Urinary bladder (tissue), 4 donors: Measurements from ENCODE around the gene TMEM161A. TPM values are rescaled to one million over a fixed set of nuclear protein-coding genes. Genes with fewer than 3 reads are reported as not detected.

Experiments used
- DNase-seq: peaks from one replicate; pipeline ENCODE4 v3.0.0-alpha.2; 2015; ENCODE audit errors: extremely low spot score
- H3K27ac ChIP-seq: one replicate; pipeline ENCODE4 v1.5.1; 2013; ENCODE audit warnings: low read depth, mild to moderate bottlenecking, moderate library complexity
- H3K36me3 ChIP-seq: one replicate; pipeline ENCODE4 v1.6.1; 2013; ENCODE audit warnings: mild to moderate bottlenecking, moderate library complexity; ENCODE audit not compliant: insufficient read depth
- H3K4me1 ChIP-seq: one replicate; pipeline ENCODE4 v1.6.1; 2013; ENCODE audit warnings: mild to moderate bottlenecking, moderate library complexity; ENCODE audit not compliant: insufficient read depth
- H3K4me3 ChIP-seq: one replicate; pipeline ENCODE4 v1.5.1; 2013; ENCODE audit warnings: low read depth, low read length
- WGBS: extraction: QIAGEN DNeasy Blood & Tissue Kit; methylation state at CpG from one replicate; pipeline ENCODE4 v1.1.7; 2013; 5-methylcytosine and 5-hydroxymethylcytosine counted together
- polyA plus RNA-seq: library from polyadenylated mRNA; stranded (reverse); fragments of 200-250 nt; gene quantifications from one replicate; pipeline ENCODE4 v1.2.3, GENCODE V29; 2013
- total RNA-seq: library from RNA; depleted of rRNA; stranded (reverse); fragments of >200 nt; gene quantifications from one replicate; pipeline ENCODE4 v1.2.3, GENCODE V29; 2014
- donor health status: healthy with polysubstance abuse.
- donor health status: healthy.

The TMEM161A gene
- total and polyA plus RNA-seq, 2 donors = 8.8 to 30.7 TPM

DNA sequence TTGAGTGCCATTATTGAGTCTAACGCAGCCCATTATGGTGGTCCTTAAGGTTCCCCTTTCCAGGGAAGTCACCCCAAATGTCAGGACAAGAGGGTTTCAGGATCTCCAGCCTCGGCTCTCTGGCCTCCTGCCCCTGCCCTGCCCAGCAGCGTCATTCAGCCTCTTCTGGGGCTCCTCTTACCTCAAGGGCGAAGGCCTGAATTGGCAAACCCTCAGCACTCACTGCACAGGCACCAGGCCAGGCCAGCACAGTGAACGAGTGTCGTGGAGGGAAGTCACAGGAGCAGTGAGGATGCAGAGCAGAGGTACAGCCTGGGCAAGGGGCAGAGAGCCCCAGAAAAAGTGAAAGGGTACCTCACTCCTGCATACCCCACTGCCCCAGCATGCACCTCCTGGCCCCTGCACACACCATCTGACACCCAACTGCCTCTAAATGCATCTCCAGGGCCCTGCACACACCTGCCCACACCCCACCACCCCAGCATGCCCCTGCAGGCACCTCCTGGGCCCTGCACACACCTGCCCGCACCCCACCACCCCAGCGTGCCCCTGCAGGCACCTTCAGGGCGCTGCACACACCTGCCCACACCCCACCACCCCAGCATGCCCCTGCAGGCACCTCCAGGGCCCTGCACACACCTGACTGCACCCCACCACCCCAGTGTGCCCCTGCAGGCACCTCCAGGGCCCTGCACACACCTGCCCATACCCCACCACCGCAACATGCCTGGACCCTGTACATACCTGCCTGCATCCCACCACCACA lies 54.7 kb downstream of the TMEM161A start:
- no peaks in the 10 kb centered on the region for H3K36me3 ChIP-seq
- no peak overlapping the region for H3K4me3 ChIP-seq
- DNase-seq = no peak
- WGBS = 88% methylated on average over 10 of the region's 10 CpGs
- no peak overlapping the region for H3K27ac ChIP-seq
- H3K4me1 ChIP-seq = no peaks in the 10 kb centered on the region

DNA sequence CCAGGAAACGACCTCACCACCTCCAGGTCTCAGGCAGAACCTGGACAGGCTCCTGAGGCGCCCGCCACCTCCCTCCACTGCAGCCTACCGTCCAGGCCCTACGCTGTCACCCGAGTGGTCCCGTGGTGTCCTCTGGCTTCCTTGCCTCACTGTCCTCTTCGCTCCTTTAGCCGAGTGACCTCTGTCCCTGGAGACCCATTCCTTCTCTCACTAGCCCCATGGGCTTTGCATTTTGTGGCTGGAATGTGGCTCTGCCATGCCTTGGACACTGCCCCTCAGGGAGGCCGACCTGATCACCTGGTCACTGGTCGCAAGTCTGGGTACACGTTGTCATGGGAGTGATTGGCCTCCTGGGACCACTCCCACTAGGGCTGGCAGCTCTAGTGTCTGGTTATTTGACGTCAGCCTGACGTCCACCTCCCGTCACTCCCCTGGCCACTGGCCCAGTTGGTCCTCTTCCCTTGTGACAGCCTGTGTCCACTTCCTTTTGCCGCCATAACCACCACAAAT lies 56.6 kb downstream of the TMEM161A start:
- no peaks in the 10 kb centered on the region for H3K4me1 ChIP-seq
- H3K36me3 ChIP-seq = no peaks in the 10 kb centered on the region
- no peak for DNase-seq
- WGBS = 78% methylated on average over 16 of the region's 16 CpGs
- H3K27ac ChIP-seq = no peak overlapping the region
- no peak overlapping the region for H3K4me3 ChIP-seq

DNA sequence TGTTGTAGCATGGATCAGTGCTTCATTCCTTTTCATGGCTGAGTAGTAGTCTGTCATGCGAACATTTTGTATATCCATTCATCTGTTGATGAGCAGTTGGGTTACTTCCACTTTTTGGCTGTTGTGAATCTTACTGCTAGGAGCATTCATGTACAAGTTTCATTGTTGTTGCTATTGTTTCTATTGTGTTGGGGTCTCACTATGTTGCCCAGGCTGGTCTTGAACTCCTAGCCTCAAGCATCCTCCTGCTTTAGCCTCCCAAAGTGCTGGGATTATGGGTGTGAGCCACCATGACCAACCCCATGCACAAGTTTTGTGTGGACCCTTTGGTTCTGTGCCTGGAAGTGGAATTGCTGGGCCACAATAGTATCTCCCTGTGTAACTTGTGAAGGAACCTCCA lies 58.7 kb downstream of the TMEM161A start:
- 99% methylated on average over 1 of the region's 1 CpG for WGBS
- no peaks in the 10 kb centered on the region for H3K4me1 ChIP-seq
- H3K36me3 ChIP-seq = no peaks in the 10 kb centered on the region
- DNase-seq = no peak
- H3K4me3 ChIP-seq = no peak overlapping the region
- H3K27ac ChIP-seq = no peak overlapping the region

DNA sequence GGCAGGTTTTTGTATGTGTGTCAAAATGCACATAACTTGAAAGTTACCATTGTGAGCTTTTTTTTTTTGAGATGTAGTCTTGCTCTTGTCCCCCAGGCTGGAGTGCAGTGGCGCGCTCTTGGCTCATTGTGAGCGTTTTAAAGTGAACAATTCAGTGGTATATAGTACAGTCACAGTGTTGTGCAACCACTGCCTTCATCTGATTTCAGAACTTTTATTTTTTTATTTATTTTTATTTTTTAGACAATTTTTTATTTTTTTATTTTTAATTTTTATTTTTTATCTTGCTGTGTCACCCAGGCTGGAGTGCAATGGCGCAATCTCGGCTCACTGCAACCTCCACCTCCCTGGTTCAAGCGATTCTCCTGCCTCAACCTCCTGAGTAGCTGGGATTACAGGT lies 59.5 kb downstream of the TMEM161A start:
- Histone ChIP-seq H3K27ac (no peak overlapping the region), H3K4me3 (no peak overlapping the region), H3K36me3 (no peaks in the 10 kb centered on the region), H3K4me1 (no peaks in the 10 kb centered on the region)
- DNase-seq = no peak
- WGBS = 98% methylated on average over 6 of the region's 6 CpGs

DNA sequence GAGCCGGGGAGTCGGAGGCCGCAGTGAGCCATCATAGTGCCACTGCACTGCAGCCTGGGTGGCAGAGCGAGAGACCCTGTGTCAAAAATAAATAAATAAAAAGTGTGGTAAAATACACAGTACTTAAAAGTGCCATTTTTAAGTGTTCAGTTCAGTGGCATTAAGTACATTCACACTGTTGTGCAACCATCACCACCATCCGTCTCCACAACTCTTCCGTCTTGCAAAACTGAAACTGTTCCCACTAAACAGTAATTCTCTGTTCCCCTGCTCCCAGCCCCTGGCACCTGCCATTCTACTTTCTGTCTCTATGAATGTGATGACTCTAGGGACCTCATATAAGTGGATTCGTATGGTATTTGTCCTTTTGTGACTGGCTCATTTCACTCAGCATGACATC lies 61.2 kb downstream of the TMEM161A start:
- Histone ChIP-seq H3K4me1 (no peaks in the 10 kb centered on the region), H3K27ac (no peak overlapping the region), H3K4me3 (no peak overlapping the region), H3K36me3 (no peaks in the 10 kb centered on the region)
- WGBS = 97% methylated on average over 7 of the region's 7 CpGs
- DNase-seq = no peak

DNA sequence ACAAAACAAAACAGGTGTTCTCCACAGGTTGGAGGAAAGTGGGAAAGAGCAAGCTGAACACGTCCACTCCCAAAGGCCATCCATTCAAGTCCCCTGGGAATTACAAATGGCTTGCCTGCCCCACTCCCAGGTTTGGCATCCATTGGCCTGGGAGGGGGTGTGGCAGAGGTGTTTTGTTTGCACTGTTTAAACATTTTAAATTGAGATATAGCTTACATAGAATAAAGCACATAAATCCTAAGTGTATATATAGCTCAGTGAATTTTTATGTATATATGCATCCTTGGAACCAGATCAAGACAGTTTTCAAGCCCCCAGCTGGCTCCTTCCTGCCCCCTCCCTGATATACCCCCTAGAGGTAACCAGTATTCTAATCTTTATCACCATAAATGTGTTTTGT lies 61.8 kb downstream of the TMEM161A start:
- H3K36me3 ChIP-seq = no peaks in the 10 kb centered on the region
- no peak for DNase-seq
- H3K4me1 ChIP-seq = no peaks in the 10 kb centered on the region
- 86% methylated on average over 1 of the region's 1 CpG for WGBS
- no peak overlapping the region for H3K4me3 ChIP-seq
- H3K27ac ChIP-seq = no peak overlapping the region

DNA sequence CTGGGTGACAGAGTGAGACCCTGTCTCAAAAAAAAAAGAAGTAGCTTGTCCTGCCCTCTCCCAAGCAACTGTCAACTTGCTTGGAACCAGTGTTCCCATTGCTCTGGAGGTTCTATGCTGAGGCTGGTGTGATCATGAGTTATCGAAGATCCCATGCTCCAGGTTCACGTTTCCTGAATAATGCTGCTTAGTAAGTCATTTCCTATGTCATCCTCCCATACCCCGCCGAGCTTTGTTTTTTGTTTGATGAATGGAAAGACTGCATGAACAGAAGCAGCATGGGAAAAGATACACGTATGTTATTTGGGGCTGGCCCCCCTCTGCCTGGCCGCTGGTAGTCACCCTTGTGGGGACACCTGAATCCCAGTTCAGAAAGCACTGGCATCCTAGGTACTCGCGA lies 63.2 kb downstream of the TMEM161A start:
- DNase-seq = no peak
- Histone ChIP-seq H3K4me3 (no peak overlapping the region), H3K36me3 (no peaks in the 10 kb centered on the region), H3K27ac (no peak overlapping the region), H3K4me1 (no peaks in the 10 kb centered on the region)
- WGBS = 94% methylated on average over 8 of the region's 8 CpGs

DNA sequence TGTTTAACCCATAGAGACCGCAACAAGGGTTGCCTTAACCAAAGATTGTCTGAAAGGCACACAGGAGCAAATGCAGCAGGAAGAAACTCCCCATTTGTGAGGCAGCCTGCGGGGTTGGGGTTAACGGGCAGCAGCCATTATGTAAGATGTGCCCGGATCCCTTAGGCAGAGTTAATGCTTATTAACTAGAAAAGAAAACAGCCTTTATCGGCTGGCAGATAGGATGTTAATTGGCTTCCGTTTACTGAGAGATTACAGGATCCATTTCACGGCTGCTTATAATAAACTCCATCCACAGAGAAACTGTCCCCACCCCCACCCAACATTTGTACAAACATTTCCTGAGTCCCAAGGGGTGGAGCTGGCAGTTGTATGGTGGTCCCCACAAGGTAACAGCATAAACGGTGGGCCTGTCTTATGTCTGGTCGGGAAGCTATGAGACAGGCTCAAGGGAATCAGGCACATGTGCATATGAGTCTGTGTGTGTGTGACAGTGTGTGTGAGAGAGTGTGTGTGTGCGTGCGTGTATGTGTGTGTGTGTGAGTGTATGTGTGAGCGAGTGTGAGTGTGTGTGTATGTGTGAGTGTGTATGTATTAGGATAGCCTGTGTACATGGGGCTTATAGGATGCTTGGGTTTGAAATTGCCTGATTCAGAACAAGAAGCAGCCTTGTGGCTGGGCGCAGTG lies 63.9 kb downstream of the TMEM161A start:
- 67% methylated on average over 13 of the region's 13 CpGs for WGBS
- no peak overlapping the region for H3K4me3 ChIP-seq
- no peaks in the 10 kb centered on the region for H3K36me3 ChIP-seq
- no peak for DNase-seq
- no peak overlapping the region for H3K27ac ChIP-seq
- no peaks in the 10 kb centered on the region for H3K4me1 ChIP-seq

DNA sequence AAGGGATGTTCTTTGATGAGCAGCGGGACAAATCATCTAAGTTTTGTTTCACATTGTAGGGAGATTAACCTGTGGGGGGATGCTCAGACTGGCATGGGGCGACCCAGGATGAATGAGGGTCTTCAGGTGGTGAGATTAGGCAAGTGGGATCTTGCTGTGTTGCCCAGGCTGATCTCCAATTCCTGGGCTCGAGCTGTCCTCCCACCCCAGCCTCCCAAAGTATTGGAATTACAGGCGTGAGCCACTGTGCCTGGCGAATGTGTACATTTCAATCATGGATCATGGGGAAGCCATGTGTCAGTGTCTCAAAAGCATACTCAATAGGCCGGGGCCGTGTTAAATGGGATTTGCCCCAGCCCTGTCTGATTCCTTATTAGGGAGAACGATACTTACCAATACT lies 66.4 kb downstream of the TMEM161A start:
- H3K36me3 ChIP-seq = no peaks in the 10 kb centered on the region
- H3K4me1 ChIP-seq = no peaks in the 10 kb centered on the region
- no peak overlapping the region for H3K4me3 ChIP-seq
- H3K27ac ChIP-seq = no peak overlapping the region
- WGBS = 94% methylated on average over 8 of the region's 8 CpGs
- no peak for DNase-seq

Other genes with a start within 250 kb of the TMEM161A start
- gene CERS1, start 242.3 kb downstream of the TMEM161A start, total RNA-seq = 7.2 TPM
- 2.2 TPM for gene CERS1, start 242.3 kb downstream of the TMEM161A start, polyA plus RNA-seq
- gene COPE, start 219.1 kb downstream of the TMEM161A start, total RNA-seq = 47.1 TPM
- gene COPE, start 219.1 kb downstream of the TMEM161A start, polyA plus RNA-seq = 188 TPM
- 22.2 TPM for gene DDX49, start 218.8 kb downstream of the TMEM161A start, total RNA-seq
- gene DDX49, start 218.8 kb downstream of the TMEM161A start, polyA plus RNA-seq = 54.0 TPM
- gene HOMER3, start 197.3 kb downstream of the TMEM161A start, total RNA-seq = 20.7 TPM
- 28.4 TPM for gene HOMER3, start 197.3 kb downstream of the TMEM161A start, polyA plus RNA-seq
- gene SUGP2, start 105.0 kb downstream of the TMEM161A start, total RNA-seq = 55.8 TPM
- 36.3 TPM for gene SUGP2, start 105.0 kb downstream of the TMEM161A start, polyA plus RNA-seq
- gene ARMC6, start 104.9 kb downstream of the TMEM161A start, total RNA-seq = 19.6 TPM
- gene ARMC6, start 104.9 kb downstream of the TMEM161A start, polyA plus RNA-seq = 20.3 TPM
- gene SLC25A42, start 74.5 kb downstream of the TMEM161A start, total RNA-seq = 7.1 TPM
- gene SLC25A42, start 74.5 kb downstream of the TMEM161A start, polyA plus RNA-seq = 14.8 TPM
- 0.42 TPM for gene MEF2B, start 31.8 kb upstream of the TMEM161A start, total RNA-seq
- gene MEF2B, start 31.8 kb upstream of the TMEM161A start, polyA plus RNA-seq = 0.48 TPM
- gene BORCS8, start 53.7 kb upstream of the TMEM161A start, total RNA-seq = 7.8 TPM
- 23.2 TPM for gene BORCS8, start 53.7 kb upstream of the TMEM161A start, polyA plus RNA-seq
- gene RFXANK, start 53.8 kb upstream of the TMEM161A start, total RNA-seq = 28.1 TPM
- gene RFXANK, start 53.8 kb upstream of the TMEM161A start, polyA plus RNA-seq = 62.8 TPM
- gene NR2C2AP, start 64.9 kb upstream of the TMEM161A start, total RNA-seq = 8.5 TPM
- gene NR2C2AP, start 64.9 kb upstream of the TMEM161A start, polyA plus RNA-seq = 28.3 TPM
- gene NCAN, start 73.5 kb upstream of the TMEM161A start, total RNA-seq = 0.42 TPM
- gene NCAN, start 73.5 kb upstream of the TMEM161A start, polyA plus RNA-seq = not detected
- gene TM6SF2, start 134.8 kb upstream of the TMEM161A start, total RNA-seq = 1.5 TPM
- 0.72 TPM for gene TM6SF2, start 134.8 kb upstream of the TMEM161A start, polyA plus RNA-seq
- gene SUGP1, start 182.0 kb upstream of the TMEM161A start, total RNA-seq = 13.5 TPM
- gene SUGP1, start 182.0 kb upstream of the TMEM161A start, polyA plus RNA-seq = 34.7 TPM
- gene MAU2, start 182.4 kb upstream of the TMEM161A start, total RNA-seq = 31.7 TPM
- 34.6 TPM for gene MAU2, start 182.4 kb upstream of the TMEM161A start, polyA plus RNA-seq